ENCODE results near the gene COL1A1.

The COL1A1 gene

GRCh38 chr17:50241431-50241830, 40.0 kb upstream of the COL1A1 start:
- no peaks in the 10 kb centered on the region for H3K9me2 ChIP-seq (ENCODE audit: low read depth, low read length)
- no peak overlapping the region for H2AFZ ChIP-seq (ENCODE audit: low read length)
- no peak overlapping the region for H3K4me2 ChIP-seq (ENCODE audit: low read length)
- H3K36me3 ChIP-seq (ENCODE audit: insufficient read depth, low read length), result no peaks in the 10 kb centered on the region
- H3K27ac ChIP-seq (ENCODE audit: low read depth, low read length, poor library complexity, severe bottlenecking), result no peak overlapping the region
- TF ChIP-seq CTCF (IDR thresholded peaks at IDR 0.05; ENCODE audit: low read length), result no peak
- TF ChIP-seq EZH2 (IDR thresholded peaks at IDR 0.05; ENCODE audit: borderline replicate concordance, low read length), result no peak
- no peaks in the 10 kb centered on the region for H3K9me3 ChIP-seq (ENCODE audit: low read length)
- H3K79me2 ChIP-seq (ENCODE audit: insufficient read depth, low read length), result no peaks in the 10 kb centered on the region
- H3F3A ChIP-seq (ENCODE audit: insufficient read depth, low read length), result no peaks in the 10 kb centered on the region
- H4K20me1 ChIP-seq (ENCODE audit: insufficient read depth, low read length), result no peaks in the 10 kb centered on the region
- no peaks in the 10 kb centered on the region for H3K4me1 ChIP-seq (ENCODE audit: insufficient read depth, low read length, severe bottlenecking)
- no peak overlapping the region for H3K9ac ChIP-seq (ENCODE audit: low read length)
- no peak overlapping the region for H3K4me3 ChIP-seq (ENCODE audit: low read depth, low read length, poor library complexity, severe bottlenecking)
- H3K27me3 ChIP-seq (ENCODE audit: insufficient read depth, low read length), result 0 out of 2 replicates have a peak, but pooled peaks cover 4% of the 10 kb centered on the region

- Histone ChIP-seq H2AFZ (ENCODE audit: low read length) (no peak overlapping the region), H3K36me3 (ENCODE audit: insufficient read depth, low read length) (no peaks in the 10 kb centered on the region), H3K27ac (ENCODE audit: low read depth, low read length, poor library complexity, severe bottlenecking) (no peak overlapping the region), H3K4me3 (ENCODE audit: low read depth, low read length, poor library complexity, severe bottlenecking) (no peak overlapping the region), H4K20me1 (ENCODE audit: insufficient read depth, low read length) (no peaks in the 10 kb centered on the region), H3K4me1 (ENCODE audit: insufficient read depth, low read length, severe bottlenecking) (no peaks in the 10 kb centered on the region), H3K27me3 (ENCODE audit: insufficient read depth, low read length) (0 out of 2 replicates have a peak, but pooled peaks cover 4% of the 10 kb centered on the region), H3F3A (ENCODE audit: insufficient read depth, low read length) (no peaks in the 10 kb centered on the region), H3K79me2 (ENCODE audit: insufficient read depth, low read length) (no peaks in the 10 kb centered on the region), H3K9me3 (ENCODE audit: low read length) (no peaks in the 10 kb centered on the region), H3K9ac (ENCODE audit: low read length) (no peak overlapping the region), H3K9me2 (ENCODE audit: low read depth, low read length) (no peaks in the 10 kb centered on the region), H3K4me2 (ENCODE audit: low read length) (no peak overlapping the region)
- TF ChIP-seq EZH2 (IDR thresholded peaks at IDR 0.05; ENCODE audit: borderline replicate concordance, low read length) (no peak), CTCF (IDR thresholded peaks at IDR 0.05; ENCODE audit: low read length) (no peak)
Observed at GRCh38 chr17:50240851-50241250, 39.4 kb upstream of the COL1A1 start.

GRCh38 chr17:50239937-50240336, 38.5 kb upstream of the COL1A1 start:
- no peaks in the 10 kb centered on the region for H3K36me3 ChIP-seq (ENCODE audit: insufficient read depth, low read length)
- no peak overlapping the region for H3K9ac ChIP-seq (ENCODE audit: low read length)
- no peak overlapping the region for H3K4me3 ChIP-seq (ENCODE audit: low read depth, low read length, poor library complexity, severe bottlenecking)
- no peak overlapping the region for H3K27ac ChIP-seq (ENCODE audit: low read depth, low read length, poor library complexity, severe bottlenecking)
- no peaks in the 10 kb centered on the region for H3K4me1 ChIP-seq (ENCODE audit: insufficient read depth, low read length, severe bottlenecking)
- 0 out of 2 replicates have a peak, but pooled peaks cover 4% of the 10 kb centered on the region for H3K27me3 ChIP-seq (ENCODE audit: insufficient read depth, low read length)
- H3F3A ChIP-seq (ENCODE audit: insufficient read depth, low read length), result no peaks in the 10 kb centered on the region
- no peak overlapping the region for H3K4me2 ChIP-seq (ENCODE audit: low read length)
- H3K9me2 ChIP-seq (ENCODE audit: low read depth, low read length), result no peaks in the 10 kb centered on the region
- no peak overlapping the region for H2AFZ ChIP-seq (ENCODE audit: low read length)
- TF ChIP-seq EZH2 (IDR thresholded peaks at IDR 0.05; ENCODE audit: borderline replicate concordance, low read length), result no peak
- no peak for TF ChIP-seq CTCF (IDR thresholded peaks at IDR 0.05; ENCODE audit: low read length)
- H4K20me1 ChIP-seq (ENCODE audit: insufficient read depth, low read length), result no peaks in the 10 kb centered on the region
- no peaks in the 10 kb centered on the region for H3K9me3 ChIP-seq (ENCODE audit: low read length)
- no peaks in the 10 kb centered on the region for H3K79me2 ChIP-seq (ENCODE audit: insufficient read depth, low read length)

Measured in OCI-LY1 (cell line).